Activated naive CD4-positive, alpha-beta T cell treated with anti-CD3 and anti-CD28 coated beads, Interleukin-2, amount 50 U/mL, for 24 hours (primary cell): ENCODE measurements around the gene OR51B6.
"Not testable (repeated sequence)": the region's sequence is repeated elsewhere in the genome, so short reads cannot be mapped to it uniquely, and the experiment has no call there.

Source experiments
- H3K27ac Mint-ChIP-seq: one replicate; pipeline ENCODE4 v1.8.0; 2021; ENCODE audit warnings: mild to moderate bottlenecking, mixed read lengths
- H3K27me3 Mint-ChIP-seq: one replicate; pipeline ENCODE4 v1.8.0; 2021; ENCODE audit warnings: mixed read lengths
- H3K36me3 Mint-ChIP-seq: one replicate; pipeline ENCODE4 v1.8.0; 2021; ENCODE audit warnings: mixed read lengths
- H3K4me1 Mint-ChIP-seq: one replicate; pipeline ENCODE4 v1.8.0; 2021; ENCODE audit warnings: mixed read lengths
- H3K4me3 Mint-ChIP-seq: one replicate; pipeline ENCODE4 v1.8.0; 2021; ENCODE audit warnings: mild to moderate bottlenecking, mixed read lengths
- H3K9me3 Mint-ChIP-seq: one replicate; pipeline ENCODE4 v1.8.0; 2021; ENCODE audit warnings: mixed read lengths

The OR51B6 gene

GRCh38 chr11:5351208-5351607 lies at the start of gene OR51B6:
Gene OR51B6, plus strand, starts transcription at chr11:5351508. Its CDS starts 0 bp downstream, at chr11:5351508.
- Mint-ChIP-seq H3K27me3 (peaks cover 9% of the 10 kb centered on the region), H3K4me1 (no peaks in the 10 kb centered on the region), H3K27ac (no peak within 1 kb of the TSS), H3K4me3 (no peak within 1 kb of the TSS), H3K36me3 (no peaks in the 10 kb centered on the region), H3K9me3 (no peaks in the 10 kb centered on the region)

- no peak within 1 kb of the TSS for H3K4me3 Mint-ChIP-seq
- H3K4me1 Mint-ChIP-seq: no peaks in the 10 kb centered on the region
- H3K36me3 Mint-ChIP-seq: no peaks in the 10 kb centered on the region
- no peak within 1 kb of the TSS for H3K27ac Mint-ChIP-seq
- H3K9me3 Mint-ChIP-seq: no peaks in the 10 kb centered on the region
- H3K27me3 Mint-ChIP-seq: peaks cover 5% of the 10 kb centered on the region
Observed at GRCh38 chr11:5301846-5302245, 49.5 kb upstream of the OR51B6 start, which contains the start of gene OR51B4. Gene OR51B4, minus strand, starts transcription at chr11:5301946. Its CDS starts 0 bp downstream, at chr11:5301946.

- no peak overlapping the region for H3K4me3 Mint-ChIP-seq
- H3K4me1 Mint-ChIP-seq: no peaks in the 10 kb centered on the region
- no peaks in the 10 kb centered on the region for H3K9me3 Mint-ChIP-seq
- peaks cover 2% of the 10 kb centered on the region for H3K27me3 Mint-ChIP-seq
- H3K36me3 Mint-ChIP-seq: no peaks in the 10 kb centered on the region
- H3K27ac Mint-ChIP-seq: no peak overlapping the region
Observed at GRCh38 chr11:5303626-5304025, 47.7 kb upstream of the OR51B6 start.

GRCh38 chr11:5304046-5304445 lies 47.3 kb upstream of the OR51B6 start:
- Mint-ChIP-seq H3K4me1 (no peaks in the 10 kb centered on the region), H3K4me3 (no peak overlapping the region), H3K36me3 (no peaks in the 10 kb centered on the region)

GRCh38 chr11:5307256-5308019 lies 43.9 kb upstream of the OR51B6 start:
- Mint-ChIP-seq H3K4me3 (no peak overlapping the region), H3K4me1 (no peaks in the 10 kb centered on the region), H3K9me3 (no peaks in the 10 kb centered on the region), H3K27me3 (peaks cover 5% of the 10 kb centered on the region), H3K36me3 (no peaks in the 10 kb centered on the region), H3K27ac (no peak overlapping the region)

More at GRCh38 chr11:5304046-5304445, 47.3 kb upstream of the OR51B6 start:
- H3K27me3 Mint-ChIP-seq: peaks cover 2% of the 10 kb centered on the region
- no peak overlapping the region for H3K27ac Mint-ChIP-seq
- no peaks in the 10 kb centered on the region for H3K9me3 Mint-ChIP-seq

GRCh38 chr11:5310423-5310822 lies 40.9 kb upstream of the OR51B6 start:
- Mint-ChIP-seq H3K9me3 (no peaks in the 10 kb centered on the region), H3K4me1 (no peaks in the 10 kb centered on the region), H3K4me3 (no peak overlapping the region), H3K27ac (no peak overlapping the region), H3K27me3 (peaks cover 5% of the 10 kb centered on the region), H3K36me3 (no peaks in the 10 kb centered on the region)

GRCh38 chr11:5313326-5314023 lies 37.8 kb upstream of the OR51B6 start:
- not testable (repeated sequence) for H3K4me3 Mint-ChIP-seq, H3K27me3 Mint-ChIP-seq, H3K27ac Mint-ChIP-seq, H3K36me3 Mint-ChIP-seq, H3K4me1 Mint-ChIP-seq, H3K9me3 Mint-ChIP-seq

GRCh38 chr11:5317292-5317691 lies 34.0 kb upstream of the OR51B6 start:
- Mint-ChIP-seq H3K27me3 (peaks cover 2% of the 10 kb centered on the region), H3K4me1 (no peaks in the 10 kb centered on the region), H3K4me3 (no peak overlapping the region), H3K27ac (no peak overlapping the region), H3K36me3 (no peaks in the 10 kb centered on the region), H3K9me3 (no peaks in the 10 kb centered on the region)

- H3K27ac Mint-ChIP-seq: no peak within 1 kb of the TSS
- no peak within 1 kb of the TSS for H3K4me3 Mint-ChIP-seq
- no peaks in the 10 kb centered on the region for H3K4me1 Mint-ChIP-seq
- no peaks in the 10 kb centered on the region for H3K9me3 Mint-ChIP-seq
- no peaks in the 10 kb centered on the region for H3K36me3 Mint-ChIP-seq
- H3K27me3 Mint-ChIP-seq: no peaks in the 10 kb centered on the region
Observed at GRCh38 chr11:5324197-5324596, 27.1 kb upstream of the OR51B6 start, which contains the start of gene OR51B2. Gene OR51B2, minus strand, starts transcription at chr11:5324297. Its CDS starts 0 bp downstream, at chr11:5324297.

GRCh38 chr11:5335170-5335569 lies 16.1 kb upstream of the OR51B6 start:
- no peaks in the 10 kb centered on the region for H3K9me3 Mint-ChIP-seq
- H3K36me3 Mint-ChIP-seq: no peaks in the 10 kb centered on the region
- no peak overlapping the region for H3K4me3 Mint-ChIP-seq
- H3K27ac Mint-ChIP-seq: no peak overlapping the region
- peaks cover 6% of the 10 kb centered on the region for H3K27me3 Mint-ChIP-seq
- no peaks in the 10 kb centered on the region for H3K4me1 Mint-ChIP-seq

GRCh38 chr11:5336331-5336730 lies 15.0 kb upstream of the OR51B6 start:
- no peaks in the 10 kb centered on the region for H3K4me1 Mint-ChIP-seq
- no peaks in the 10 kb centered on the region for H3K9me3 Mint-ChIP-seq
- H3K27ac Mint-ChIP-seq: no peak overlapping the region
- peaks cover 6% of the 10 kb centered on the region for H3K27me3 Mint-ChIP-seq
- no peaks in the 10 kb centered on the region for H3K36me3 Mint-ChIP-seq
- no peak overlapping the region for H3K4me3 Mint-ChIP-seq

GRCh38 chr11:5337253-5337652 lies 14.1 kb upstream of the OR51B6 start:
- H3K27ac Mint-ChIP-seq, H3K27me3 Mint-ChIP-seq, H3K9me3 Mint-ChIP-seq, H3K4me1 Mint-ChIP-seq, H3K4me3 Mint-ChIP-seq, H3K36me3 Mint-ChIP-seq: not testable (repeated sequence)

- Mint-ChIP-seq H3K4me1 (no peaks in the 10 kb centered on the region), H3K27me3 (peaks cover 6% of the 10 kb centered on the region), H3K27ac (no peak overlapping the region), H3K4me3 (no peak overlapping the region), H3K36me3 (no peaks in the 10 kb centered on the region), H3K9me3 (no peaks in the 10 kb centered on the region)
Observed at GRCh38 chr11:5339771-5340322, 11.5 kb upstream of the OR51B6 start.

- Mint-ChIP-seq H3K9me3 (no peaks in the 10 kb centered on the region), H3K27me3 (peaks cover 11% of the 10 kb centered on the region), H3K4me1 (no peaks in the 10 kb centered on the region), H3K27ac (no peak within 1 kb of the TSS), H3K36me3 (no peaks in the 10 kb centered on the region), H3K4me3 (no peak within 1 kb of the TSS)
Observed at GRCh38 chr11:5343474-5344335, 7.6 kb upstream of the OR51B6 start, which contains the start of gene OR51B5. Gene OR51B5, minus strand, starts transcription at chr11:5343524. Its CDS starts 0 bp downstream, at chr11:5343524.

- Mint-ChIP-seq H3K4me1 (no peaks in the 10 kb centered on the region), H3K9me3 (no peaks in the 10 kb centered on the region), H3K36me3 (no peaks in the 10 kb centered on the region), H3K27ac (no peak overlapping the region), H3K27me3 (peaks cover 13% of the 10 kb centered on the region), H3K4me3 (no peak overlapping the region)
Observed at GRCh38 chr11:5345831-5346230, 5.5 kb upstream of the OR51B6 start.
